Forelimb muscle (tissue), 1 donor: ENCODE results near the gene RFNG. TPM values are rescaled to one million over a fixed set of nuclear protein-coding genes. Genes with fewer than 3 reads are reported as not detected.

Experiments used
- DNase-seq: peaks from one replicate; pipeline ENCODE4 v3.0.0-alpha.2; 2013; ENCODE audit warnings: low read depth
- polyA plus RNA-seq: library from polyadenylated mRNA; unstranded; fragments of 120-200 nt; gene quantifications from one replicate; pipeline ENCODE4 v1.2.1, GENCODE V29; 2013; ENCODE audit not compliant: insufficient read length

Gene RFNG, protein sequence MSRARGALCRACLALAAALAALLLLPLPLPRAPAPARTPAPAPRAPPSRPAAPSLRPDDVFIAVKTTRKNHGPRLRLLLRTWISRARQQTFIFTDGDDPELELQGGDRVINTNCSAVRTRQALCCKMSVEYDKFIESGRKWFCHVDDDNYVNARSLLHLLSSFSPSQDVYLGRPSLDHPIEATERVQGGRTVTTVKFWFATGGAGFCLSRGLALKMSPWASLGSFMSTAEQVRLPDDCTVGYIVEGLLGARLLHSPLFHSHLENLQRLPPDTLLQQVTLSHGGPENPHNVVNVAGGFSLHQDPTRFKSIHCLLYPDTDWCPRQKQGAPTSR
- 31.0 TPM for polyA plus RNA-seq

DNA sequence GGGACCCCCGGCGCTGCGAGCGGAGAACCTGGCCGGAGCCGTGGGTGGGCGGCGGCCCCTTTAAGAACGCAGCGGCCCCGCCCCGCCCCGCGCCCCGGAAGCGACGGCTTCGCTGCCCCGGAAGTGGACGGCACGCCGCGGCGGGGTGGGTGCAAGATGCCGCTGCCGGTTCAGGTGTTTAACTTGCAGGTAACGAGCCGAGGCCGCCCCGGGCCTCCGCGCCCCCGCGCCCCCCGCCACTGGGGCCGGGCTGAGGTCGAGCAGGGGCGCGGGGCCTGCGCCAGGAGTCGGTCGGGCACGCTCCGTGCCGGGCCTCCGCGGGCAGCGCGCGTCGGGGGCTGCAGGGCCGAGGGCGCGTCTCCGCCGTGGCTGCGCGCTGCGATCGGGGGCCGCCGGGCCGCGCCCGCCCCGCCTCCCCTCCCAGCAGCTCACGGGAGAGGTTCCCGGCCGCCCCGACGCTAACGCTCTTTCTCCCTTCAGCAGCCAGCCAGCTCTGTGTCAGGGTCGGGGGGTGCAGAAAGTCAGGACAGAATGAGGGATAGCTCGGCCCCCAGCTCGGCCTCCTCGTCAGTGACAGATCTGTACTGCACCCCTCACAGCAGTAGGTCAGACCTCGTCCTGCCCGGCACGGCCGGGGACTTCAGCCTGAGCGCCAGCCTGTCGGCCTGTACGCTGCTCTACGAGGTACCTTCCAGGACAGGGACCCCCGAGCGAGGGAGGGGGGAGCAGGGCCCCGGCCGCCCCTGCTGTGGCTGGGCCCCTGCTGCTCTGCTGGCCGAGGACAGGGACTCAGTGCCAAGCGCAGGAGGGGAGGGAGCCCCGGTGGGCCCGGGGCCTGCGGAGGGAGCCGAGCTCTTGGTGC, at the start of gene RFNG, which contains the start of gene GPS1:
Gene RFNG, minus strand, starts transcription at position 36 of the 862 bp plus-strand sequence. CDS start 45 bp downstream, outside the sequence.
Gene GPS1, plus strand, starts transcription at position 123 of the 862 bp plus-strand sequence. Its CDS starts 34 bp downstream, at position 157.
- no peak for DNase-seq

DNA sequence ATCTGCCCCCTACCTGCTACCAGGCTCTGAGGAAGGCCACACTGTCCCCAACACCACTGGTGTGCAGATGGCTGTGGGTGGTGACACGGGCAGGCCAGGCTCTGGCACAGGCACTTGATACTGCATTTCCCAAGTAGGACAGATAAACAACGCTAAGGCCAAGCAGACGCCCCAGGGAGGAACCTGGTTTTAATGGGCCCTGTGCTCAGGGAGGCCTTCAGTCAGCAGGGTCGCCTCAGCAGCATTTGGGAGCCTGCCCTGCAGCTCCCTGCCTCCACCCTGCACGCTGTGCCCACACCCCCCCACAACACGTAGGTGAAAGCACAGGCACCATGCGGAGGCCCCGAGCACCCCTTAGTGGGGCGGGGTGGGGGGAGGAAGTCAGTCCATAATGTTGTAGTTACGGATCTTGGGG, 49.7 kb upstream of the RFNG start:
- no peak for DNase-seq

DNA sequence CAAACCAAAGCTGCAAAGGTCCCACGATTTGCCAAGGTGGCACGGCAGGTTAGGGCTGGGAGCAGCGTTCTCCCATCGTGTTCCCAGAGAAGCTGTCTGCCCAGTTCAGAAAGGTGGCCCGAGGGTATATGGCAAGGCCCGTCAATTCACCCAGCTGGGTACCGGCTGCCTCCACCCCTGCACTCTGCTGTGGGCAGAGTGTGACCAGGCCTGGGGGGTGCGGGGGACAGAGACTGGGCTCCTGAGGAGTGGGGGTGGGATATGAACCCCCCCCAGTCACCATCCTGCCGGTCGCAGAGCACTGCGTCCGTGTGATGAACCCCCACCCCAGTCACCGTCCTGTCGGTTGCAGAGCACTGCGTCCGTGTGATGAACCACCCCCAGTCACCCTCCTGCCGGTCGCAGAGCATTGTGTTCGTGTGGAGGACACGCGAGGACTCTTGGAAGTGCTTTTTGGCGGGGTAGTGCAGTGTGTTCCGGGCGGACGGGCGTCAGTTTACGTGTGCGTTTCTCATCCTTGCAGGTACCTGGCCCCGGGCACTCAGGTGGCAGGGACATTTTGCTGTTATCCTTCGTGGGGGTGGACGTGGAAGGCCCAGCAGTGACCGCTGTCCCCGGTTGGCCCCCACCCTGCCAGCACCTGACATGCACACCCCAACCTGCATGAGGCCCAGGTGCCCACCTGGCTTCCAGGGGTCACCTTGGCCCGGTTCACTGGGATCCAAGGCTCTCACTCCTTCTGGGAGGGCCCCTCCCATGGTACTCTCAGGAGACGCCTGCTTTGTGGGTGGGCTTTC, 49.1 kb upstream of the RFNG start:
- DNase-seq: no peak

DNA sequence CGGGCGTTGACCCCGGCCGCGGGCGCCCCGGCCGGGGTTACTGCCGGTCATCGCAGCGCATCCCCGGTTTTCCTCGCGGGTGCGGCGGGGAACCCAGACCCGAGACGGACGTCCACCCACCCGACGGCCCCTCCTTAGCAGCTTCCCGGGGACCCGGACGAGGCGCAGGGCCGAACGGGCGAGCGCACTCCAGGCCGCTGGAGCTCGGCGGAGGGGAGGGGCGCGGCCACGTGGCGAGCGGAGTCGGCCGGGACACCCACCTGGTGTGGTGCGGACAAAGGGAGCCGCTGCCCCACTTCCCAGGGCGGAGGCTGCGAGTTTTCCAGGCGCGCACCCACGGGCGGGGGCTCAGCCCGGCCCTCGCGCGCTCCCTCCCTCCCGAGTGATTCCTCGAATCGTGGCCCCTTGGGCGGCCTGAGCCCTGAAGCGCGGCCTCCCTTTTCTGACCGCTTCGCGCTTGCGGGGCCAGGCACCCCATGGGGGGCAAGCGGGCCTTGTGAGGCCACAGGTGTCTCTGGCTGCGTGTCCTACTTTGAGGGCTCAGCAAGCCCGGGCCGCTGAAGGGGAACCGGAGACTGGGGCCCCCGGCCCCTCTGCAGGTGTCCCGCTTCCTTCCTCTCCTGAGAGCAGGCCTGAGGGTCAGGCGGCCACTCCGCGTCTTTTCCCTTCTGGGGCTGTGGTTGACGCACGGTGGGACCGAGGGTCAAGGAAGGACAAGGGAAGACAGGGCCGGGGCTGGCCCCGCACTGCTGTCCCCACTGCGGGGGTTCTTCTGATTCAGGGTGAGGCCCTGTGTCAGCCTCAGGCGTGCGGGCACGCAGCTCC, 47.5 kb upstream of the RFNG start:
- no peak for DNase-seq

DNA sequence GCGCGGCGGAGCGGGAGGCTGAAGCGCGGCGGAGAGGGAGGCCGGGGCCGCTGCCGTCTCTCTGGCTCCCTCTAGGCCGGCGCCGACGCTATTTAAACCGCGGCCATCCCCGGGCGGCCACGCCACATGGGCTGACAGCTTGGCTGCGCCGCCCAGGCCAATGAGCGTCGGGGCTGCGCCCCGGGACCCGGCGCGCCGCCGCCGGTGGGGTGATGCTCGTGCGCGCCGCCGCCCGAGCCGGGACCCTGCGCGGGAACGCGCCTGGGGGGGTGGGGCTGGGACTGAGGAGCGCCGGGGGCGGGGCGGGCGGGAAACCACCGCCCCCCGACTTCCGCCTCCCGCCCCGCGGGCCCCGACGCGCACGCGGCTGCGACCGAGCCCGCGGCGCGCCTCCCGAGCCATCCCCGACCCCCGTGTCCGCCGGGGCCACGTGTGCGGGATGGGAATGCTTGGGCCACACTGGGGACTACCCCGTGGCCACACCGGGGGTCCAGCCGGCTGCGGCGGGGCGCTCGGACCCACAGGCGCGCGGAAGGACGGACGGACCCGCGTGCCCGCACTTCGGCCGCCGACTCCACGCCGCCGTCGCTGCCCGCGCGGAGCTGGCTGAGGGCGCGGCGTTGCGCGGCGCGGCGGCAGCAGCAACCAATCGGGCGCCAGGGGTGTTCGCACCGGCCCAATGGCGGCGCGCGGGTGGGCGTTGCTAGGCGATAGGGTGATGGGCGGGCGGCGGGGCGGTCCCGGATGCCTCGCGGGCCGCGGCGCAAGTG, 46.7 kb upstream of the RFNG start, which contains the start of gene FASN:
Gene FASN, minus strand, starts transcription at position 68 of the 770 bp plus-strand sequence. CDS start 1,791 bp downstream, outside the sequence.
- peak; percentile 89 for DNase-seq

DNA sequence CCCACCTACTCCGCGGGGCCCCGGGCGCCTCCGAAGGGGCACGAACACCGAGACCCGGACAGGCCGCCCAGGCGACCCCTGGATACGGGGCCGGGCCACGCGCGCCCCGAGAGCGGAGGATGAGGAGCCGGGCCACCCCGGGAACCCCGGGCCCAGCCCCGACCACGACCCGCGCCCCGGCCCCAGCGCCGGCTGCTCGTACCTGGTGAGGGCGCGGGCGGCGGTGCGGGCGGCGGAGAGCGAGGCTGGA, 46.2 kb upstream of the RFNG start:
- no peak for DNase-seq

DNA sequence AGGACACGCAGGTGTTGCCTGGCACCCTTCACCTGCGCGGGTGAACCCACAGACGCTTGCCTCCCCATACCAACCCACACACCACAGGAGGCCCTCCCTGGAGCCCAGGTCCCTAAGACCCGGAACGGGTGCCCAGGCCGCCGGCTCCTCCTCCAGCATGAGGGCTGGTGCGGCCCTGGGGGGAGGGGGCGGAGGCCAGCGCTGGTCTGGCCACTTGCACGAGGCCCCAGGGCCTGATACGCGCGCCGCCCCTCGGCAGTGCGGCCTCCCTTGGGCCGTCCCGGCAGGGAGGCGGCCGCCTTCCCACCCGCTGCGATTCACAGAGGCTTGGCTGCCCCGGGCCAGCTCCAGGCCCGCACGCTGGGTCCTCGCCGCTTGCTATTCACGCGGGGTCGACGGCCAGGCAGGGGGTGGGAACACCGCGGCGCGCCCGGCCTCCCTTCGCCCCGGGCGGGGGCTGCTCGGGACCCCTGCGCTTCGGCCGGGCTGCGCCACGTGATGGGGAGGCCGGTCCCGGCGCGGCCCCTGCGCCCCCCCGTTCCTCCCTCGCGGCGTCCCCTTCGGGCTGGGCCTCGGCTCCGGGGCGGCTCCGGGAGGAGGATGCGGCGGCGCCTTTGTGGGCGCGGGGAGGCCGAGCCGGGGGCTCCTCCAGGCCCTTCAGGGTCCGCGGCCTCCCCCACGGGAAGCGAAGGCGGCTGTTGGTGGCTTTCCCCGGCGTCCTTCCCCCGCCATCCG, 45.7 kb upstream of the RFNG start:
- DNase-seq: no peak

DNA sequence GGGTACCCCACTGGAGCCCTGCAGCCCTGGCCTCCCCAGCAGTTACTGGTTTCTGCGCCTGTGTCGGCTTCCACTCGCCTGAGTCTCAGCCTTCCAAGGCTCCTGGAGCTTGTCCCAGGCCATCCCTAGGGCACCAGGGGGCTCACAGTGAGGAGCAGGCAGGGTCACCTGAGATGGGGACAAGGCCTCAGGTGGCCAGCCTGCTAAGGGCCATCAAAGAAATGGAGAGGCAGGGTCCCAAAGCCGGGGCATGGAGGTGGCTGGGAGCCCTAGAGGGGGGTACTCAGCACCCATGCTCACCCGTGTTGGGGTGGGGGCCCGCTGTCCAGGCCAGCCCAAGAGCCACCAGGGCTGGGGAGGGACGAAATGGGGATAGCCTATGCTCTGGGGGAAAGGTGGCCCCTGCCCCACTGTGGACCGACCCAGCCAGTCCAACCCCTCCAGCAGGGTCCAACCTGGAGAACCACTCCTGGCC, 45.1 kb upstream of the RFNG start:
- DNase-seq: no peak

DNA sequence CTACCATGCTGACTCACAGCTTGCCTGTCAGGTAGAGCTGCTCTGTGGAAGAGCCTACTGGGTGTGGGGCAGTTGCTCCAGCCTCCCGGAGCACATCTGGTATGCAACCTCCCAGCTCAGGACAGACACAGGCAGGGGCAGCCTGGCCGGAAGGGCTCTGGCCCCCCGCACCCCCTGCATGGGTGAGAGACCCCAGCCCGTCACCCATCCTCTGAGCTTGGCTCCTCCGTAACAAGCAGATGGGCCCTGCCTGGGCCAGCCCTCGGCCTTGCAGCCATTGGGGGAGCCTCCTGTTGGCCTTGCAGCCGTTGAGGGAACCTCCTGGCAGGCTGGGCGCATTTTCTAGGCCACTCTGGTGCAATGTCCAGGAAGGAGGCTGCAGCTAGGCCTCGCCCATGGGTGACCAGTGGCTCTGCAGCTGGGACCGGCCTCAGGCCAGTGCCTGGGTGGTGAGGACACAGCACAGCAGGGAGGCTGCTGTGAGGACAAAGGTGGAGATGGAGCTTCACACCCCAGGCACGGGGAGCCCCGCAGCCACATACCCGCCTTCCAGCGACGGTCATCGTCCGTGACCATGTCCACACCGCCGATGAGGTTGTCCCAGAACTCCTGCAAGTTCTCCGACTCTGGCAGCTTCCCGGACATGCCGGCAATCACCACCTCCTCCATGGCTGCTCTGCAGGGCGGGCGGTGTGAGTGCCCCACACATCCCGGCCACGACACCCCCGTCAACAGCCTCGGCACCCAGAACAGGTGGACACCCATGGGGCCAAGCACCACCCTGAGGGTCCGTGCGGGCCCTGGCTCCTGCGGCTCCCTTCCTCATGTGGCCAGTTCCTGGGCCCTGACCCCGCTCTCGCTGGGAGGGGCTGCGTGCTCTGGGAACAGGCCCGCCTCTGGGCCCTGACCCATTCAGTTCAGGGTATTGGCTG, 44.4 kb upstream of the RFNG start:
- DNase-seq: no peak

DNA sequence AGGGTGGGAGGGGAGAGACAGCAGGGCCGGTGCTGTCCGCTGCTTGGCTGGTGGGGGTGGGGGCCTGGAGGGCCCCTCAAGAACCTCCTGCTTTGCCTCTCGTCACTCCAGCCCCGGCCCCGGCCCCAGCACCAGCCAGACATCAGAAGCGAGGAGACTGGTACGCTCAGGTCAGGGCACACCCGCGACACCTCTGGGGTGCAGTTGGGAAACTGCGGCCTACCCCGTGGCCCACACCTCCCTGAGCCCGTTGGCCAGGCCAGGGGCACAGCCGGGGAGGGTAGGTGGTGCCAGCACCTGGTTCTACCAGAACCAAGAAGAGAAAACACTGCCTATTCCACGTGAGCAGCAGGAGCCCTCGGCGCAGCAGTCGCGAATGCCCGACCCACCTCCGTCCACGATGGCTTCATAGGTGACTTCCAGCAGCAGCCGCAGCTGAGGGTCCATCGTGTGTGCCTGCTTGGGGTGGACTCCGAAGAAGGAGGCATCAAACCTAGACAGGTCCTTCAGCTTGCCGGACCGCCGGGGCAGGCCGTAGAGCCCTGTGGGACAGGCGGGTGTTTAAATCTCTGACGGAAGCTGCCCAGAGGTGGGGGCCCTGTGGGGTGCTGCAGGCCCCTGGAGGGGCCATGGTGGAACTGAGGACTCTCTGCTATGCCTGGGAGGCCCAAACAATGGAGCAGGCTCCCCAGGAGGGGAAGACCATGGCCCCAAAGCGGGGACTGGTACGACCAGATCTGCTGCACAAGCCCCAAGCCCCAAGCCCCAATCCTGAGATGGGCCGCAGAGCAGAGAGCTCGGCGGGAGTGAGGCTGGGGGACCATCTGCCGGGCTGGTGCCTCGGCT, 43.5 kb upstream of the RFNG start:
- no peak for DNase-seq

DNA sequence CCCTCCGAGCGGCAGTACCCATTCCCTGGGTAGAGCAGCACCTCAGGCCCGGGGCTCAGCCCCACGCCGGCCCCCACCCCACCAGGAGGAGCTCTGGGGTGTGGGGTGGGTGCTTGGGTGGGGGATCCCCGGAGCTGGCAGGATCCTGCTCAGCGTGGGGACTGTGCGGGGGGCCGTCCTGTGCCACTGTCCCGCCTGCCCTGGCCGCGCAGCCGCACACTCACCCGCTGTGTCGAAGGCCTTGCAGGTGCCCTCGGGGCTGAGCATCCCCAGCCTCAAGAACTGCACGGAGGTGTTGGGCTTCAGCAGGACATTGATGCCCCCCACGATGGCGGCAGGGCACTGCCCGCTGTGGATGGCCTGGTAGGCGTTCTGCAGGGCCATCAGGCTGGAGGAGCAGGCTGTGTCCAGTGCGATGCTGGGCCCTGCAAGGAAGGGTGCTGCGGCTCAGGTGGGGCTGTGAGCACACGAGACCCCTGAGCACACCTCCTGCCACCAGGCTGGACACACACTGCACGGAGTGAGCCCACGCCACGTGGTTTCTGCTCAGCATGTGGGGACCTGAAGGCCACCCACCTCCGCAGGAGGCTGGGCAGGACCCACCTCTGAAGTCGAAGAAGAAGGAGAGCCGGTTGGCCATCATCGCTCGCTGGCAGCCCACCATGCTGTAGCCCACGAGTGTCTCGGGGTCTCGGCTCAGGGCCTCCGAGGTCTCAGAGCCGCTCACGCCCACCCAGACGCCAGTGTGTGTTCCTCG, 41.6 kb upstream of the RFNG start:
- no peak for DNase-seq

DNA sequence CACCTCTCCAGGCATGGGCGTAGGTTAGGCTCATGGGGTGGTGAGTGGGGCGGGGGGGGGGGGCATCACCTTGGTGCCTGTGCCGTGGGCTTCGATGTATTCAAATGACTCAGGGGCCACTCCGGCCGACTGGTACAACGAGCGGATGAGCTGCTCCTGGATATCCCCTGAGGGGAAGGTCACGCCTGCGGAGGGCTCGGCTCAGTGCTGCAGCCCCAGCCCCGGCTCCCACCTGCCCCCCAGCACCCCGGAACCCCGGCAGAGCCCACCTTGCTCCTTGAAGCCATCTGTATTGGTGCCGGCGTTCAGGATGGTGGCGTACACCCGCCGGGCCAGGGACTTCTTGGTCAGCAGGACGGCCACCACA, 41.0 kb upstream of the RFNG start:
- no peak for DNase-seq

DNA sequence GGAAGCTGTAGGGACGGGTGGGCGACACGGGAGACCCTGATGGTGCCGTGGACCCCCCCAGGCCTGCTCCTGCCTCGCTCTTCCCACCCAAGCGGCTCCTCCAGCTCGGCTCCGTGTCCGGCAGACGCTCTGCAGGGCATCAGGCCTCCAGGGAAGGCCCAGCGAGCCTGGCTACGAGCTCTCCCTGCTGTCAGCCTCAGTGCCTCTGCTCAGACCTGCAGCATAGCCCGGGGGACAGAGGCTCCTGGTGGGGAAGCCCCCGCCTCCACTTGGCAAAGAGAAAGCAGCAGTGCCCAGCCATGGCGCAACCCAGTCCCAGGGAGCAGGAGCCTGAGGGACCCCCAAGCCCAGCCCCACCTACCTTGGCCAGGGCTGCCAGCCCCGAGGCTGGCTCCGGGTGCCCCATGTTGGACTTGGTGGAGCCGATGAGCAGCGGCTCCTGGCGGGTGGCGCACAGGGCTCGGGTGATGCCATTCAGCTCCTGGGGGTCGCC, 40.5 kb upstream of the RFNG start:
- no peak for DNase-seq

DNA sequence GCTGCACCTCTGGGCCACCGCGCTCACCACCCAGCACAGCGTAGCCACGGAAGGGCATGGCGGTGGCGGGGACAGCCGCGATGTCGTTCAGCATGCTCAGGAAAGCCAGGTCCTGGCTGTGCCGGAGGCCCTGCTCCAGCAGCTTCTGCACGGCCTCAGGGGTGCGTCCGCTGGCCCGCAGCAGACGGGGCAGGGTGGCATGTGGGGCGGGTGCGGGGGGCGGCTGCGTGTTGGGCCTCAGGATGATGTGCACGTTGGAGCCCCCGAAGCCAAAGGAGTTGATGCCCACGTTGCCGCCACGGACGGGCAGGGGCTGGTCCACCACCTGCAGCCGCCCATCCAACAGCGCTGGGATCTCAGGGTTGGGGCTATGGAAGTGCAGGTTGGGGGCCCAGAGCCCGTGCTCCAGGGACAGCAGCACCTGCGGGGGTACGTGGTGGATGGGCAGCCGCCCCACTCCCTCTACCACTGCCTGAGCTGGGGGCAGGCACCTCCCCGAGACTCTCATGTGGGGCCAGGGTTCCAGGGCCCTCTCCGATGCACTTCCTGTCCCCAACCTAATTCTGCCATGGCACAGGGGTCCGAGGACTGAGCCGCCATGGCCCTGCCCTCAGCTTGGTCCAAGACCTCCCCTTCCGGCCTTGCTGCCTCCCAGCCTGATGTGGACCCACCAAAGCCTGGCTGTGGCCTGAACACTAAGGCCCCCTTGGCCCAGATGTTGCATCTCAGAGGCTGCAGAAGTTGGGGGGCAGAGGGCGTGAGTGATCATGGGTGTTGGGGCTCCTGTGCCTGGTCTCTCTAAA, 39.9 kb upstream of the RFNG start:
- DNase-seq: no peak

DNA sequence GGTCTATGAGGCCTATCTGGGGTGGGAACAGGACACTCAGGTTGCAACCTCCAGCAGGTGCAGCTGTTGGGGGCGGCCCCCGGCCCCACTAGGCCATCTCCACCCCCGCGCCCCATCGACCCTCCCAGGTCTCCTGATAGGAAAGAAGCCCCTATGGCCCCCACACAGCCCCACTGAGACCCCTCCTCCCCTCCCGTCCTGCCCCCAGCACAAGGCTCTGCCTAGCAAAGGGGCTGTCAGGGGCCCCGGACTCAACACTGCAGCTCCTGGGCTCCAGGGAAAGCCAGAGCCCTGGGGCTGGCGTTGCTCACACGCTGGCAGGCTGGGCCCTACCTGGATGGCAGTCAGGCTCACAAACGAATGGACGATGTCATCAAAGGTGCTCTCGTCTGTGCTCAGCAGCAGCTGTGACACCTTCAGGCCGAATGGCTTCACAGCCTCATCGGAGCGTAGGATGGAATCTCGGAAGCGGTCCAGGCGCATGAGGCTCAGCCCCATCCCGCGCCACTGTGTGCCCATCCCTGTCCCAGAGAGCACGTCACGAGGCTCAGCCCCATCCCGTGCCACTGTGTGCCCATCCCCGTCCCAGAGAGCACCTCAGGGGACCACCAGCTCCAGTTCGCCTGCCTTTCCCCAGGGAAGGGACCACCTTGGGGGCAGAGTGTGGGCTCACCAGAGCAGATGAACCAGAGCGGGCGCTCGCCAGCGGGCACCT, 39.1 kb upstream of the RFNG start:
- no peak for DNase-seq
